ENCODE data around the gene RBX1. TPM values are rescaled to one million over a fixed set of nuclear protein-coding genes. Genes with fewer than 3 reads are reported as not detected.

RBX1 gene
- total RNA-seq, 4 donors from 2014 or later: 27.7 to 62.6 (median 33.9) TPM

DNA sequence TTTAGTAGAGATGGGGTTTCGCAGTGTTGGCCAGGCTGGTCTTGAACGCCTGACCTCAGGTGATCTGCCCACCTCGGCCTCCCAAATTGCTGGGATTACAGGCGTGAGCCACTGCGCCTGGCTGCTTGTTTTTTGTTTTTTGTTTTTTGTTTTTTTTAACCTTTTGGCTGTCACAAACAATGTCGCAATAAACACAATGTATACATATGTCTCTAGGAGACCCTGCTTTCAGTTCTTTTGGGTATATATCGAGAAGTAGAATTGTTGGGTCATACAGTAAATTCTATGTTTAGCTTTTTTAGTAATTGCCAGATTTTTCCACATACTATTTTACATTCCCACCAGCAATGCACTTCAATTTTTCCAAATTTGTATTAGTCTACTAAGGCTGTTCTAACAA is 28.0 kb downstream of the RBX1 start:
- WGBS, 2 donors: 93 to 96% methylated on average over 7 of the region's 7 CpGs
- no peak for DNase-seq (ENCODE audit: low spot score in 2 of 2)
- peaks cover 0 to 5% (median 1%) of the 10 kb centered on the region in 4 donors for H3K4me1 ChIP-seq

DNA sequence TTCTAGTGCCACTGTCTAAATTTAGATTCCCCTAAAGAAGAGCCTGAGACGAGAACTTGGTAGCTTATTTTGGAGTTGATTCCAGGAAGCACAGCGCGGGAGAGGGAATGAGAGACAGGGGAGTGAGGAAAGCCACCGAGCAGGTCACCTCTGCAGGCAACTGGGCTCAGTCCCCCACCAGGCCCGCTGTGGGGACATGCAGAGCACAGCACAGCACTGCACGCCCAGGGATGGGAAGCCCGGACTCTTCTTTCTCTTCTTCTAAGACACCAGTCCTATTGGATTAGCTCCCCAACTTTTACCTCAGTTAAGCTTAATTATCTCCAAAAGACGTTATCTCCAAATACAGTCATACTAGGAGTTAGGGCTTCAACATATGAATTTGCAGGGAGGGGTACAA is 28.7 kb downstream of the RBX1 start:
- H3K9me3 ChIP-seq: no peaks in the 10 kb centered on the region
- no peak overlapping the region for H3K27ac ChIP-seq
- TF ChIP-seq POLR2A (IDR thresholded peaks at IDR 0.05): no peak
- no peak for TF ChIP-seq EP300 (IDR thresholded peaks at IDR 0.05)
- H3K4me1 ChIP-seq: peaks cover 0 to 5% (median 1%) of the 10 kb centered on the region in 4 donors
- H3K27me3 ChIP-seq: no peaks in the 10 kb centered on the region
- 85 to 86% methylated on average over 8 of the region's 8 CpGs for WGBS, 2 donors
- no peak for DNase-seq (ENCODE audit: low spot score in 2 of 2)
- no peak overlapping the region for H3K4me3 ChIP-seq
- no peaks in the 10 kb centered on the region for H3K36me3 ChIP-seq

More for the DNA sequence above, 28.0 kb downstream of the RBX1 start:
- Histone ChIP-seq H3K9me3 (no peaks in the 10 kb centered on the region), H3K4me3 (no peak overlapping the region), H3K27ac (no peak overlapping the region), H3K27me3 (no peaks in the 10 kb centered on the region), H3K36me3 (no peaks in the 10 kb centered on the region)
- TF ChIP-seq POLR2A (IDR thresholded peaks at IDR 0.05): no peak
- TF ChIP-seq, protein P1, sequence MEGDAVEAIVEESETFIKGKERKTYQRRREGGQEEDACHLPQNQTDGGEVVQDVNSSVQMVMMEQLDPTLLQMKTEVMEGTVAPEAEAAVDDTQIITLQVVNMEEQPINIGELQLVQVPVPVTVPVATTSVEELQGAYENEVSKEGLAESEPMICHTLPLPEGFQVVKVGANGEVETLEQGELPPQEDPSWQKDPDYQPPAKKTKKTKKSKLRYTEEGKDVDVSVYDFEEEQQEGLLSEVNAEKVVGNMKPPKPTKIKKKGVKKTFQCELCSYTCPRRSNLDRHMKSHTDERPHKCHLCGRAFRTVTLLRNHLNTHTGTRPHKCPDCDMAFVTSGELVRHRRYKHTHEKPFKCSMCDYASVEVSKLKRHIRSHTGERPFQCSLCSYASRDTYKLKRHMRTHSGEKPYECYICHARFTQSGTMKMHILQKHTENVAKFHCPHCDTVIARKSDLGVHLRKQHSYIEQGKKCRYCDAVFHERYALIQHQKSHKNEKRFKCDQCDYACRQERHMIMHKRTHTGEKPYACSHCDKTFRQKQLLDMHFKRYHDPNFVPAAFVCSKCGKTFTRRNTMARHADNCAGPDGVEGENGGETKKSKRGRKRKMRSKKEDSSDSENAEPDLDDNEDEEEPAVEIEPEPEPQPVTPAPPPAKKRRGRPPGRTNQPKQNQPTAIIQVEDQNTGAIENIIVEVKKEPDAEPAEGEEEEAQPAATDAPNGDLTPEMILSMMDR (IDR thresholded peaks at IDR 0.05): no peak

DNA sequence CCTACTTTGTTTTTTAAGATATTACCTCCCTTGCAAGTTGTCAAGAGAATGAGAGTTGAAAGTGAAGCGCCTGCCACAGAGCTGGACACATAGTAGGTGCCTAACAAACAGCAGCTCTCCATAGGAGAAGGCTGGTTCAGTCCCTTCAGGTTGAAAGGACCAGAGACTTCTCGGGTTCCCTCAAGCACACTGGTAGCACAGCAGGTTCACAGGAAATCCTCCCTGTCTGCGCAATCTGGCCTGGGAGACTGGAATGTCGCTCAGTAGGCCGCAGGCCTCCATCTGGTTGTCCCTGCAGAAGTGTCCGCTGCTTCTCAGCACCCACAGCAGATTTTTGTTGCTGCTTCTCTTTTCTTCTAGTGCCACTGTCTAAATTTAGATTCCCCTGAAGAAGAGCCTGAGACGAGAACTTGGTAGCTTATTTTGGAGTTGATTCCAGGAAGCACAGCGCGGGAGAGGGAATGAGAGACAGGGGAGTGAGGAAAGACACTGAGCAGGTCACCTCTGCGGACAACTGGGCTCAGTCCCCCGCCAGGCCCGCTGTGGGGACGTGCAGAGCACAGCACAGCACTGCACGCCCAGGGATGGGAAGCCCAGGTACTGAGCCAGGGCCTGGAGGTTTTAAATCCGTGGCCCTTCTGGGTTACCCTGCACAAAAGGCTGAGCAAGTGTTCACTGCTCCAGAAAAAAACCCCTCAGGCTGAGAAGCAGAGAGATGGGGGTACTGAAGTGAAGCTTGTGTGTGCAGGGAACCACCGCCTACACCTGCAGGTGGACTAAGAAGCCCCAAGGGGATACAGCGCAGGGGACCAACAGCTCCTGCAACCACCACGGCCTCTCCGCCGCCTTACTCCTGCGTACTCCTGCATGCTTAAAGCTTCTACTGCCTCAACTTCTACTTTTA is 31.6 kb downstream of the RBX1 start:
- no peak overlapping the region for H3K27ac ChIP-seq
- H3K4me3 ChIP-seq: no peak overlapping the region
- H3K9me3 ChIP-seq: no peaks in the 10 kb centered on the region
- H3K4me1 ChIP-seq: peaks cover 0 to 3% (median 0%) of the 10 kb centered on the region in 4 donors
- H3K27me3 ChIP-seq: no peaks in the 10 kb centered on the region
- DNase-seq (ENCODE audit: low spot score in 2 of 2): no peak
- 80 to 81% methylated on average over 20 to 21 of the region's 21 CpGs for WGBS, 2 donors
- H3K36me3 ChIP-seq: no peaks in the 10 kb centered on the region
- TF ChIP-seq EP300 (IDR thresholded peaks at IDR 0.05): no peak

DNA sequence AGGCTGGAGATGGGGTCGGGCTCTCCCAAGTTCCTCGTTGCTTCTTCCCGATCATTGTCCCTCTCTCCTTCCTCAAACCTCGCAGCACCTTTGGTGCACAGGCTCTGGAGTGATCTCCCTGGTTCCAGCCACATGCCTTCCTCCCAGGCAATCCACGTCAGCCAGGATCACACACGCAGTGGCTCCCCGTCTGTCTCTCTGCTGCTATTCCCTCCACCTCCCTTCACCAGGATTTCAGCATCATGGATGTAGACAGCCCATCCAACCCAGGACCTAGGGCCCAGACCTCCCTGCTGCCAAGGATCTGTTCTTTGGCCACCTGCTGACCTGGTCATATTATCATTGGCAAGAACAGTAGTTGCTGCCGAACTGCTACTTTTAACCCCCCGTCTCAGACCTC is 40.1 kb downstream of the RBX1 start:
- TF ChIP-seq EP300 (IDR thresholded peaks at IDR 0.05) (no peak), POLR2A (IDR thresholded peaks at IDR 0.05) (no peak)
- TF ChIP-seq, protein P1 (IDR thresholded peaks at IDR 0.05): no peak
- no peaks in the 10 kb centered on the region for H3K9me3 ChIP-seq
- WGBS, 2 donors: 77 to 83% methylated on average over 9 of the region's 9 CpGs
- H3K36me3 ChIP-seq: no peaks in the 10 kb centered on the region
- H3K4me3 ChIP-seq: no peak overlapping the region
- DNase-seq (ENCODE audit: low spot score in 2 of 2): no peak
- no peak overlapping the region for H3K27ac ChIP-seq
- H3K27me3 ChIP-seq: peaks cover 0 to 5% of the 10 kb centered on the region in 2 donors
- no peaks in the 10 kb centered on the region for H3K4me1 ChIP-seq

DNA sequence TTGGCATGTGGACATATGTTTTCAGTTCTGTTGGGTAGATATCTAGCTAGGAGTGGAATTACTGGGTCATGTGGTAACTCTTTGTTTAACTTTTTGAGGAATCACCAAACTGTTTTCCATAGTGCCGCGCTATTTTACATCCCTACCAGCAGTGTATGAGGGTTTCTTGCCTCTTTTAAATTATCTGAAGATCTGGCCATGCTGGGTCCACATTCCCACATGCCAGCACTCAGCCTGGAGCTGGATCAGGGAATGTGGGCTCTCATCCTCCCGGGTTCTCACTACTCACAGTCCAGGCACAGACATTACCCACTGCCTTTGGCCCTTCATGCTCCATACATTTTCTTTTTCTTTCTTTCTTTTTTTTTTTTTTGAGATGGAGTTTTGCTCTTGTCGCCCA is 44.6 kb downstream of the RBX1 start:
- DNase-seq (ENCODE audit: low spot score in 2 of 2): no peak
- Histone ChIP-seq H3K4me3 (no peak overlapping the region), H3K4me1 (no peaks in the 10 kb centered on the region), H3K27me3 (peaks cover 0 to 5% of the 10 kb centered on the region in 2 donors), H3K36me3 (no peaks in the 10 kb centered on the region), H3K9me3 (no peaks in the 10 kb centered on the region), H3K27ac (no peak overlapping the region)
- no peak for TF ChIP-seq POLR2A (IDR thresholded peaks at IDR 0.05)
- TF ChIP-seq, protein P1 (IDR thresholded peaks at IDR 0.05): no peak
- 83 to 90% methylated on average over 4 of the region's 4 CpGs for WGBS, 2 donors

DNA sequence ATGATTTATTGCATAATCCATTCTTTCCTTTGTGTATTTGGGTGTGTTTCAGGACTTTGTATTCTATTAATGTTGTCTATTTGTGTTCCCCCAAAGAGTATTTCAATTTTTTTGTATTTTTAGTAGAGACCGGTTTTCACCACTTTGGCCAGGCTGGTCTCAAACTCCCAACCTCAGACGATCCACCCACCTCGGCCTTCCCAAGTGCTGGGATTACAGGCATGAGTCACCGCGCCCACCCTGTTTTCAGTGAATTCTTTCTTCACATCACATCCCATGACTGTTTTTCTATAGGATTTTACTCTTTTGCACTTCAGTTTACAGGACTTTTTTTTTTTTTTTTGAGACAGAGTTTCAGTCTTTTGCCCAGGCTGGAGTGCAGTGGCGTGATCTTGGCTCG is 46.3 kb downstream of the RBX1 start:
- WGBS, 2 donors: 82 to 85% methylated on average over 7 of the region's 7 CpGs
- H3K9me3 ChIP-seq: no peaks in the 10 kb centered on the region
- no peak overlapping the region for H3K27ac ChIP-seq
- H3K27me3 ChIP-seq: no peaks in the 10 kb centered on the region
- TF ChIP-seq, protein P1 (IDR thresholded peaks at IDR 0.05): no peak
- TF ChIP-seq EP300 (IDR thresholded peaks at IDR 0.05) (no peak), POLR2A (IDR thresholded peaks at IDR 0.05) (no peak)
- H3K36me3 ChIP-seq: no peaks in the 10 kb centered on the region
- no peak for DNase-seq (ENCODE audit: low spot score in 2 of 2)
- H3K4me3 ChIP-seq: no peak overlapping the region
- no peaks in the 10 kb centered on the region for H3K4me1 ChIP-seq
